GM10248 (cell line): ENCODE results near the gene ZC3H4.

Experiments
- CTCF ChIA-PET: fragments of 300-600 bp; sonication (Branson Sonifier 250); formaldehyde crosslinking; extraction: SDS; loops from one replicate; lab custom pipeline; 2021; ENCODE audit warnings: antibody characterized with exemption; lab: Yijun Ruan, JAX
- POLR2A ChIA-PET: fragments of 350-650 bp; sonication (Branson Sonifier 250); formaldehyde crosslinking; extraction: SDS; loops from one replicate; lab custom pipeline; 2020; ENCODE audit warnings: antibody characterized with exemption; lab: Yijun Ruan, JAX
- DNase-seq: peaks from one replicate; pipeline ENCODE4 v3.0.0; 2012; ENCODE audit errors: extremely low spot score
- TF ChIP-seq, protein P1 (sequence below): IDR thresholded peaks from 2 replicates; pipeline ENCODE4 v1.5.1; 2012; ENCODE audit warnings: mild to moderate bottlenecking, low read depth; ENCODE audit errors: extremely low read depth, missing control alignments, control extremely low read depth

ZC3H4 gene

DNA sequence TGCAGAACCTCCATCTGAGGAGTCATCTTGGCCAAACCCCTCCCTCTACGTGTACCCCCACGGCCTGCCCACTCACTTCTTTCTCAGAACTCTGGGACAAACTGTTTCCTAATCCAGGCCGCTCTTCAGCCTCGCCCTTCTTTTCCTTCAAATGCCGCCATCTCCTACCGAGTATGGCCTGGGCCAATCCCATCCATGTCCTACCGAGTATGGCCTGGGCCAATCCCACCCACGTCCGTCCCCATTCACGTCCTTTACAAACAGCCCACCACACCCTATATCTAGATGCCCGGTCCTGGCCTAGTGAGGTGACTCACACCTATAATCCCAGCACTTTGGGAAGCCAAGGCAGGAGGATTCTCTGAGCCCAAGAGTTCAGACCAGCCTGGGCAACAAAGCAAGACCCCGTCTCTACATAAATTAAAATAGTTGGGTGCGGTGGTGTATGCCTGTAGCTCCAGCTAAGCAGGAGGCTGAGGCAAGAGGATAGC, 66.3 kb downstream of the ZC3H4 start:
- CTCF ChIA-PET, result interaction anchor here (0.9 to 1.2 kb wide), 7 partner anchors 9 to 200 kb away, joined by 3 to 5 read pairs (median 5); no protein-coding TSS in a partner anchor
- TF ChIP-seq, protein P1, sequence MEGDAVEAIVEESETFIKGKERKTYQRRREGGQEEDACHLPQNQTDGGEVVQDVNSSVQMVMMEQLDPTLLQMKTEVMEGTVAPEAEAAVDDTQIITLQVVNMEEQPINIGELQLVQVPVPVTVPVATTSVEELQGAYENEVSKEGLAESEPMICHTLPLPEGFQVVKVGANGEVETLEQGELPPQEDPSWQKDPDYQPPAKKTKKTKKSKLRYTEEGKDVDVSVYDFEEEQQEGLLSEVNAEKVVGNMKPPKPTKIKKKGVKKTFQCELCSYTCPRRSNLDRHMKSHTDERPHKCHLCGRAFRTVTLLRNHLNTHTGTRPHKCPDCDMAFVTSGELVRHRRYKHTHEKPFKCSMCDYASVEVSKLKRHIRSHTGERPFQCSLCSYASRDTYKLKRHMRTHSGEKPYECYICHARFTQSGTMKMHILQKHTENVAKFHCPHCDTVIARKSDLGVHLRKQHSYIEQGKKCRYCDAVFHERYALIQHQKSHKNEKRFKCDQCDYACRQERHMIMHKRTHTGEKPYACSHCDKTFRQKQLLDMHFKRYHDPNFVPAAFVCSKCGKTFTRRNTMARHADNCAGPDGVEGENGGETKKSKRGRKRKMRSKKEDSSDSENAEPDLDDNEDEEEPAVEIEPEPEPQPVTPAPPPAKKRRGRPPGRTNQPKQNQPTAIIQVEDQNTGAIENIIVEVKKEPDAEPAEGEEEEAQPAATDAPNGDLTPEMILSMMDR, result no peak
- DNase-seq, result no peak
- POLR2A ChIA-PET, result interaction anchor here (0.8 to 1.0 kb wide), 2 partner anchors 66 to 179 kb away, joined by 3 to 6 read pairs; partner anchors contain the start of gene ZC3H4

DNA sequence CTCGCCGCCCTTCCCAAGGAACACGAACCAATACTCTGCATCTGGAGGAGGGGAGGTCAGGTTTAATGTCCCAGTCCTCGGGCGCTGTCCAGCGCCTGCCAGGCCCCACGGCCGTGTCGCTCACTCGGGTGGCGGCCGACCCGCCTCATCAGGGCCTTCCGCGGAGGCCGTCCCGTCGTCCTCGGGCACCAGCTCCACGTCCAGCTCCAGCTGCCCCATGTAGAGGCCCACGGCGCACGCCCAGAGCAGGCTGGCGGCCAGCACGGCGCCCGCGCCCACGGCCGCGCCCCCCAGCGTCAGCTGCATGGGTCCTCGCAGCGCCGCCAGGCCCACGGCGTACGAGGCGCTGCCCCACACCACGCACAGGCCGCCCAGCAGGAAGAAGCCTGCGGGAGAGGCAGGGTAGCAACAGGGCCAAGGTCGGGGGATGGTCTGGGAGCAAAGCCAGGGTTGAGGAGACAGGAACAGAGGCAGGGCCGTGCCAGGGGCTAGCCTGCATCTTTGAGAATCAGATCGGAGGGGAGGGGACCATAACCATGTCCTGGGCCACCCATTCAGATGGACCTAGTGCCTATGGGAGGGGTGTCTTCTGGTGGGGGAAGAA, 67.6 kb downstream of the ZC3H4 start:
- POLR2A ChIA-PET, result no interaction called here
- TF ChIP-seq, protein P1, result no peak
- no peak for DNase-seq
- CTCF ChIA-PET, result interaction anchor here (1.2 kb wide), 1 partner anchor 11 kb away, joined by 5 read pairs; no protein-coding TSS in a partner anchor

DNA sequence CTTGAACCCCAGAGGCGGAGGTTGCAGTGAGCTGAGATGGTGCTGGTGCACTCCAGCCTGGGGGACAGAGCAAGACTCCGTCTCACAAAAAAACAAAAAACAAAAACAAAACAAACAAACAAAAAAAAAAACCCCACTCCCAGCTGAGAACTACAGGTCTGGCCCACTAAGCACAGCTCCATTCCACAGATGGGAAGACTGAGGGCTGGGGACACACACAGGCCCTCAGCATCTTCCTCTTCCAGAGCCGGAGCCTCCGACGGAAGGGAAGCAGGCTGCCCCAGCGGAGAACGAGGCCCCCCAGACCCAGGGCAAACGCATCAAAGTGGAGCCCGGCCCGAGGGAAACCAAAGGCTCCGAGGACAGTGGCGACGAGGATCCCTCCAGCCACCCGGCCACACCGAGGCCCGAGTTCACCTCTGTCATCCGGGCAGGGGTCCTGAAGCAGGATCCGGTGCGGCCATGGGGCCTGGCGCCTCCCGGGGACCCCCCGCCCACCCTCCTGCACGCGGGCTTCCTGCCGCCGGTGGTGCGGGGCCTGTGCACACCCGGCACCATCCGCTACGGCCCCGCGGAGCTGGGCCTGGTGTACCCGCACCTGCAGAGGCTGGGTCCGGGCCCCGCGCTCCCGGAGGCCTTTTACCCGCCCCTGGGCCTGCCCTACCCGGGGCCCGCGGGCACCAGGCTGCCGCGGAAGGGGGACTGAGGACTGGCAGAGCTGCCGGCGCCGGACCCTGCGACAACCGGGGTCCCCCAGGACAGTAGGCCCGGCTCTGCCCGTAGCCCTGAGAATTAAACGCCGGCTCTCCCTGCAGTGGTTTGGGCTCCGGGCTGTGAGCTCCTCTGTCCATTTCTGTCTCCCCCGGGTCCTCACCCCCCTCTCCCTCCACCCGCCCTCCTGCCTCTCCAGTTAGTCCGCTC, 68.4 kb downstream of the ZC3H4 start:
- ChIA-PET CTCF (interaction anchor here (1.2 to 3.0 kb wide), 3 partner anchors 9 to 33 kb away, joined by 5 to 13 read pairs (median 5); no protein-coding TSS in a partner anchor), POLR2A (no interaction called here)
- no peak for DNase-seq
- TF ChIP-seq, protein P1, result no peak

DNA sequence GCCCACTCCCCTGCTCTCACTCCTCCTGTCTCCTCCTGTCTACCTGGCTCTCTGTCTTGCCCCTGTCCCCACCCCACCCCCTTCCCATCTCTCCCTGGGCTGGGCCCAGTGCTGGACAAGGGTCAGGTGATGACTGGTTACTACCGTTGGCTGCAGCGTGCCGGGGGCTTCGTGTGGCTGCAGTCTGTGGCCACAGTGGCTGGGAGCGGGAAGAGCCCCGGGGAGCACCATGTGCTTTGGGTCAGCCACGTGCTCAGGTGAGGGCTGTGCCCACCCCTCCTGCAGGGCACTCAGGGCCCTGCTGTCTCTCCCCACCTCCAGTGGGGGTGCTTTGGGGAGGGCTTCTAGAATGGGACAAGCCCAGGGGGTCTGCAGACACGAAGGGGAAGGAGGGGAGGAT, 72.7 kb downstream of the ZC3H4 start:
- TF ChIP-seq, protein P1, result no peak
- POLR2A ChIA-PET, result no interaction called here
- DNase-seq, result no peak
- CTCF ChIA-PET, result no interaction called here

DNA sequence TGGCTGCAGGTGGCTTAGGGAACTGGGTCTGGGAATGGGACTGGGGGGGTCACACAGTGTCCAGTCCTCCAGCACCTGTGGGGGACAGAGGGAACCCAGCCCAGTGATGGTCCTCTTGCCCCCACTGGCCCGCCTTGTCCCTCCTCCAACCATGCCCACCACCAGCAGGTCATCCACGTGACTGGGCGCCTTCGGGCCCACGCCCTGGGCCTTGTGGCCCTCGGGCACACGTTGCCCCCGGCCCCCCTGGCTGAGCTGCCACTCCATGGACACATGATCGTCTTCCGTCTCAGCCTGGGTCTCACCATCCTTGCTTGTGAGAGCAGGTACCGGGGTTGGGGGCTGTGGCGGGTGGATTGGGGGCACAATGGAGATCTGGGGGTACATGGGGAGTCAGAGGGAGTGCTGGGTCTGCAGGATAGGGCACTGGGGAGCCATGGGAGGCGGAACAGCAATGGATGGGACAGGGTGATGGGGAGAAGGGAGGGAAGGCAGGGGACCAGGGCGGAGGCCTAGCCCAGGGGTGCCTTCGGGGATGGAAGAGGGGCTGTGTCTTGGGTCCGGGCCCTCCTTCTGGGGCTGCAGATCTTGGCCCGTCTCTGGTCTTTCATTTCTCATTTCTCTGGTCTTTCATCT, 74.2 kb downstream of the ZC3H4 start:
- TF ChIP-seq, protein P1, result no peak
- POLR2A ChIA-PET, result no interaction called here
- CTCF ChIA-PET, result no interaction called here
- no peak for DNase-seq

DNA sequence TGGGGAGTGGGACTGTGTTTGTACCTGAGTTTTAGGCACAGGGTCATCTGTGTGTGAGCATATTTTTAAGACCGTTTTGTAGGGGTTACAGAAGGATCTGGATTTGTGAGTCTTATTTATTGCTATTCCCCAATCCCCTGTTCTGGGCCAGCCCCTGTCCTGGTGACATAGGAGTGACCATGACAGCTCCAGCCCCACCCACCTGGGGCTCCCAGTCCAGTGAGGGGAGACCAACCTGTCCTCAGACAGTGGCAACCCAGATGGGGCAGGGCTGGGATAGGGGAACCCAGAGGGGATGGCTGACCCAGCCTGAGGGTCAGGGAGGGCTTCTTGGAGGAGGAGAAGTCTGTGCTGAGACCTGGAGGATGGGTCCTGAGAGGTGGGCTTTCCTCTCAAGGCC, 75.8 kb downstream of the ZC3H4 start:
- DNase-seq, result no peak
- TF ChIP-seq, protein P1, result no peak
- ChIA-PET CTCF (interaction anchor here (1.0 kb wide), 1 partner anchor 88 kb away, joined by 4 read pairs; no protein-coding TSS in a partner anchor), POLR2A (no interaction called here)
